GM12891 (cell line): Measurements from ENCODE around the gene SHQ1.

Experiments used
- DNase-seq: peaks from one replicate; pipeline ENCODE4 v3.0.0; 2011; ENCODE audit warnings: low spot score; ENCODE audit not compliant: insufficient read length
- FAIRE-seq: peaks from 2 replicates; lab custom pipeline; 2011; peaks lifted over from hg19 to GRCh38; lab: Jason Lieb, UNC
- PAX5 ChIP-seq: IDR thresholded peaks from 2 replicates; pipeline ENCODE4 v1.6.1; 2011; ENCODE audit warnings: low read length, moderate library complexity, mild to moderate bottlenecking; ENCODE audit not compliant: insufficient read depth, severe bottlenecking
- POLR2A ChIP-seq: IDR thresholded peaks from 2 replicates; pipeline ENCODE4 v1.6.1; 2011; ENCODE audit warnings: low read depth, low read length, control low read depth
- POLR2AphosphoS5 ChIP-seq: IDR thresholded peaks from 2 replicates; pipeline ENCODE4 v1.6.1; 2011; ENCODE audit warnings: low read depth, low read length, control low read depth
- POU2F2 ChIP-seq: IDR thresholded peaks from 2 replicates; pipeline ENCODE4 v1.6.1; 2011; ENCODE audit warnings: low read depth, mild to moderate bottlenecking, control low read depth, low read length, moderate library complexity
- SPI1 ChIP-seq: IDR thresholded peaks from 2 replicates; pipeline ENCODE4 v1.6.1; 2011; ENCODE audit warnings: low read depth, low read length, control low read depth
- TAF1 ChIP-seq: IDR thresholded peaks from 2 replicates; pipeline ENCODE4 v1.6.1; 2011; ENCODE audit warnings: low read depth, low read length, control low read depth

The SHQ1 gene

DNA sequence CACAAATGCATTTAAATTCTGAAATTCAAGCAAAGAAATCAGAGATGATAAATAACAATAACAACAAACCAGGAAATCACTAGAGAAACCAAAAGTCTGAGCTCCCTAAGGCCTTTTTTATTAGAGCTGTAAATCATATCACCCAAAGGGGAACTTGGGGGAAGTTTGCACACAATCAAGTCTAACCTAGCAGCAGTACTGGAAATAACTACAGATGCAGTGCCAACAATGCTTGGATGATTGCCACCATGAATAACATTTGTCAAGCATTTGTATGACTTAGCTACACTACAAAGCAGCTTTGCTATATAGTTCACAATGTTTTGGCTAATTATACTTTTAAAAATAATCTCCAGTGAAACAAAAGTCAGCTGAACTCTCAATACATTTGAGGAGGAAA, 27.8 kb downstream of the SHQ1 start:
- no peak for DNase-seq
- TF ChIP-seq SPI1 (no peak), POLR2A (no peak), POLR2AphosphoS5 (no peak), TAF1 (no peak), PAX5 (no peak), POU2F2 (no peak)
- FAIRE-seq, result no peak

DNA sequence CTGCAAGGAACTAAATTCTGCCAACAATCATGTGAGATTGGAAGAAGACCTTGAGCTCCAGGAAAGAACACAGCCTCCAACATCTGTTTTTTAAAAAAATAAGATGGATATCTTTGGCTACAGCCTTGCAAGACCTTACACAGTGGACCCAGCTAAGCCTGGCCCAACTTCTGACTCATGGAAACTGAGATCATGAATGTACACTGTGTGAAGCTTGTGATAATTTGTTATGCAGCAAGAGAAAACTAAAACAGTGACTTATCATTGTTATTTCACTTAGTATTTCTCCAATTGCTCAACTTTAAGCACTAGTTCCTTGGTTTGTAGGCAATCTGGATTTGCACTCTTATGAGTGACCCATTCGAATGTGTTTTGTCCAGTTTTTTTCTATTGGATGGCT, 29.3 kb downstream of the SHQ1 start:
- FAIRE-seq, result no peak
- DNase-seq, result no peak
- TF ChIP-seq POLR2A (no peak), POU2F2 (no peak), POLR2AphosphoS5 (no peak), PAX5 (no peak), SPI1 (no peak), TAF1 (no peak)

DNA sequence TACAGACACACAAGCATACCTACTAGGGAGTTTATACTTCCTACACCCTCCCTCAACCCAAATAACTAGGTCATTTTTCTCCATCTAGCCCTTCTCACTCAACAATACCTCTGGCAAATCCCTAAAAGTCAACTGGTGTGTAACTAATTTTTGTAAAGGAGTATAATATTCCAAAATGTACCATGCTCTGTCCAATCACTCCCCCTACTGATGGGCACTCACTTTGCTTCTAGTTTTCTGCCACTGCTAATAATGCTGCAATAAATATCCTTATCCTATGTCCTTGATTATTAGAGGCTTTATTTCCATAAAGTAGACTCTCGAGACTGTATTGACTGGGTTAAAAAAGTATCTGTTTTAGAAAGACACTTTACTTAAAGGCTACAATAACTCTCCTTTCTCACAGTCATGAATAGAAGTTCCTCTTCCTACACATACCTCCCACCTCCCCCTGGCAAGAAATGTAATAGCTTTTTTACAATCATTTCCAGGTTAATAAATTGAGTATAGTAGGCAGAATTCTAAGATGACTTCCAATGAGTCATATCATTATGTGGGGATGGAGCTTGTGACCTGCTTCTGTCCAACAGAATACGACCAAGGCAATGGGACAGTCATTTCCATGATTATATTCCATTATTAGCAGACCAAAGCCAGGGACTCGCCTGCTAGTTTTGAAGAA, 30.0 kb downstream of the SHQ1 start:
- FAIRE-seq, result peak; percentile 69
- no peak for DNase-seq
- no peak for TF ChIP-seq SPI1
- TF ChIP-seq POLR2AphosphoS5, result no peak
- TF ChIP-seq POU2F2, result no peak
- TF ChIP-seq POLR2A, result no peak
- TF ChIP-seq PAX5, result no peak
- no peak for TF ChIP-seq TAF1

DNA sequence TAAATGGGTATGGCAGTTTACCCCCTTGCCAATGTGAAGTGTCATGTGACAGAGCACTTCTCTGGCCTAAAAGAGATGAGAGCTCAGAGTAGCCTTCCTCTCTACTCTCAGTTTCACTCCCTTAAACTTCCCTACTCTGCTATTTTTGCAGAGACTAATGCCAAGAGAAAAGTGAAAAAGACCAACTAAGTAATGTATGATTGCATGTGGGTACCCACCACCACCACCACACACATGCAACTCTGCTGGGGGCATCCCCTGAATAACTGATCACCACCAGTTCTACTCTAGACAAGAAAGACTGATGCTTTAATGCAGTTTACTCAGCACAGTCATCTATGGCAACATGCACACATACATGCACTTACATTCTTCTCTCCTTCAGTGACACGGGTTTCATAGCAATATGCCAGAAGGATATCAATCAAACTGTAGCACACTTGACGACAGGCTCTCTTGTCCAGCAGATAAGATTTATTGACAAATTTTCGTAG, 31.3 kb downstream of the SHQ1 start:
- DNase-seq (no peak), FAIRE-seq (peak; percentile 92)
- TF ChIP-seq SPI1 (peak; percentile 25; the same call in 1 of the 2 replicates), POU2F2 (peak; percentile 58; the same call in 1 of the 2 replicates), POLR2AphosphoS5 (no peak)

DNA sequence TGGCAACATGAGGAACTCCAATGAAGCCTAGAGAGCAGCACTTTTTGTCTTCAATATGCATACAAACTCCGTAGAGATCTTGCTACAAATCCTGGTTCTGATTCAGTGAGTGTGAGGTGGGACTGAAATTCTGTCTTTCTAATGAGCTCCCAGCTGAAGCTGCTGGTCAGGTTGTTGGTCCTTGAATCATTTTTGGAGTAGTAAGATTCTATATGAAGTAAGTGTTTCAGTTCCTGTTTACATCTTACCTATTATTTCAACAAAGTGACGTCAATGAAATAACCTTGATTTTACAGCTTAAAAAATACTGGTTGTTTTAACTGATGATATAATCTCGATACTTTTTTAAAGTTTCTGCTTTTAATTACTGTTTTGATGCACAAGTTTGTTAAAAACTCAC, 33.9 kb downstream of the SHQ1 start:
- no peak for DNase-seq
- no peak for TF ChIP-seq TAF1
- TF ChIP-seq SPI1, result peak; percentile 93
- no peak for TF ChIP-seq POLR2AphosphoS5
- TF ChIP-seq PAX5, result no peak
- no peak for TF ChIP-seq POU2F2
- TF ChIP-seq POLR2A, result no peak
- peak; percentile 78 for FAIRE-seq

DNA sequence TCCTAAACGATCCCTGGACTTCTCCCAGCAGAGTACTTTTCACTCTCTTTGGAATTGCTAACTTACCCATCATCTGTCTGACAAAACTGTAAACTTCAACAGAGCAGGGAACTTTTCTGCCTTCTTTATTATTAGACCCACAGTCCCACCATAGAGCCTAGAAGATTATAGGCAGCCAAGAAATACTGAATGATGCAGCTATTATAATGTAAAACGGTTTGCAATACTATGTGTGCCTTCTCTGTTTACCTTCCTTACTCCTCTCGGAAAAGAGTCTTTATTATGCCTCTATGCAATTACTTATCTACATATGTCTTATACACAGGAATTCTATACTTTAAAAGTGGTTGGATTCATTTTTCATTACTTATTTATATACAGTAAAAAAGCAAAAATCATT, 36.0 kb downstream of the SHQ1 start:
- FAIRE-seq, result no peak
- no peak for DNase-seq
- TF ChIP-seq POU2F2, result no peak
- no peak for TF ChIP-seq TAF1
- TF ChIP-seq POLR2A, result no peak
- no peak for TF ChIP-seq SPI1
- TF ChIP-seq PAX5, result no peak
- TF ChIP-seq POLR2AphosphoS5, result no peak

DNA sequence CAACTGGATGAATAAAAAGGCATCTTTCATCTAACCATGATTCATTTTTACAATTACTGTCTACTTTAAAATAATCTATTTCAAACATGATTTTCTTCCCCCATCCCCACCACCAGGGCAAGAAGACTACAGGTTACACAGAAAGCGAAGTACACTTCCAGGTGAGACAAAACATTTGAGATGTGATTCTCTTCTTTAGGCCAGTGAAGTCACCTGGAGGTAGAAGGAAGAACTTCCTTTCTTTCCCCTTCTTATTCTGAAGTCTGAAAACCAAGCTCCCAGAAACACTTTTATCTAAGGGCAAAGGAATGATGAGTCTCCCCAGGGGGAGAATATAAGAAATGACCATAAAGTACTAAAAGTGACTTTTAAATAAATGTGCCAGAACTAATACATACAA, 36.7 kb downstream of the SHQ1 start:
- DNase-seq, result no peak
- no peak for TF ChIP-seq TAF1
- no peak for TF ChIP-seq POLR2A
- TF ChIP-seq POU2F2, result no peak
- FAIRE-seq, result no peak

DNA sequence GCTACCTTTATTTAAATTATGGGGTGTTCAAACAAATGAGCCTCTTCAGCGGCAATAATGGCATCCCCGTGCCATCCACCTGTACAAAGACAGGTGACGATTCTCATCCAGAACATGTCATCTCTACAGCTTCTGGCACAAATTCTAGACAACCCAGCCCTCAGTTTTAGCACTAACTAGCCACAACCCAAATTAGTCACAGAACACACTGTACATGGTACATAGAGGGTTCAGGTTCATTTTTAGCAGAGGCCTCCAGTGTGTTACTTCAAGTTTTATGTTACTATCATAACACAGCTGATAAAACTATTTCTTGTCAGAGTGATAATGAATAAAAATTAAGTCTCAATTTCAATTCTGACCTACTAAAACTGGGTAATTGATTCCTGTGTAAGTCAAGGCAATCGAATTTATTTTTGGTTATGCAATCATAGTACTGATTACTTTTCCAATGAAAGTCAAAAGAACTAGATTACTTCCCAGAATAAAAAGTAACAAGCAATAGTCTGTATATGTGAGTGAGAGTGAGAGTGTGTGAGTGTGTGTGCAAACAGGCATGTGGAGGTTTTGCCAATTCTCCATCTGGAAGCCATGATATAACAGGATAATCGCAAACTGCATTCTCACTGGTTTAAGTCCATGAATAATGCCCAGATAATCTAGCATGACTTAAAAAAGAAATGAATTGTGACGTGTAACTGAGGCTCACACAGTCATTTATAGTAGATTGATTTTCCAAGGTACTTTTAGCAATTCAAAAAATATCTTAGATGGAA, 37.4 kb downstream of the SHQ1 start:
- FAIRE-seq (no peak), DNase-seq (no peak)
- TF ChIP-seq SPI1 (no peak), PAX5 (no peak), TAF1 (no peak), POLR2AphosphoS5 (no peak), POLR2A (no peak), POU2F2 (no peak)

DNA sequence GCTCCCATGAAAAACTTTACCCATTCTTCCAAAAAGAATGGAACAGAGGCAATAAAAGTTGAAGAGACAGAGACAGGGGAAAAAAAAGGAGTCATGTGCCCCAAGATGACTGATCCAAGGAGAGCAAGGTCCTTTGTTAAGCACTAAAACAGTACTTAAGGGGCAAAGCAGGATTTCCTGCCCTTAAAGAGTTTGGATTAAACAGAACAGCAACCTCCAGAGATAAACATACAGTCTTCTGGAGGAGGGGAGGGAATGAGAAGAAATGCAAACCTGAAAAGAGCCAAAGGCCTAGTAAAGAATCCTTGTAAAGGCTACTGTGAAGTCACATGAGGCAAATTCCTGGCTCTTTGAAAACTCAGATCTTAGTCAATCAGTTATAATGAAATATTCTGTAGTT, 38.2 kb downstream of the SHQ1 start:
- DNase-seq, result no peak
- TF ChIP-seq POLR2A (no peak), SPI1 (no peak), POLR2AphosphoS5 (no peak), POU2F2 (no peak), TAF1 (no peak), PAX5 (no peak)
- no peak for FAIRE-seq

DNA sequence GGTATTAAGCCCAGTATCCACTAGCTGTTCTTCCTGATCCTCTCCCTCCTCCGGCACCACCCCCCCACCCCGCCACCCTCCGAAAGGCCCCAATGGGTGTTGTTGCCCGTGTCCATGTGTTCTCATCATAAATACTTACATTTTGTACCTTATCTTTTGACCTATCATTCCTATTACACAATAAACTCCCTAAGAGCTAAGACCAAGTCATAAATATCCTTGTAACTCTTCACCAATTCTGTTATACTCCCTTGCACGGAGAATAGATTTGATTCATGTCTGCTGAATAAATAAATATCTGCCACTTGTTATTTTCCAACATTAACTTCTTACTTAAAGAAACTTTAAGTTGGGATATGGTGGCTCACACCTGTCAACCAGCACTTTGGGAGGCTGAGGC, 43.9 kb downstream of the SHQ1 start:
- peak; percentile 31 for FAIRE-seq
- no peak for TF ChIP-seq SPI1
- no peak for TF ChIP-seq TAF1
- TF ChIP-seq PAX5, result no peak
- TF ChIP-seq POU2F2, result no peak
- no peak for TF ChIP-seq POLR2AphosphoS5
- TF ChIP-seq POLR2A, result no peak
- DNase-seq, result no peak
